Measurements from ENCODE around the gene RHBG.

GRCh38 chr1:156386134-156386901 lies 17.3 kb downstream of the RHBG start:
- TF ChIP-seq CTCF (IDR thresholded peaks at IDR 0.05) (no peak), POLR2A (IDR thresholded peaks at IDR 0.05) (no peak)

All from prostate gland (tissue), 2 donors.